Measurements from ENCODE around the gene MPDZ. TPM values are rescaled to one million over a fixed set of nuclear protein-coding genes. Genes with fewer than 3 reads are reported as not detected.
"Not testable (repeated sequence)": the region's sequence is repeated elsewhere in the genome, so short reads cannot be mapped to it uniquely, and the experiment has no call there.

MPDZ gene
- total RNA-seq, 1 donor from 2014 or later, result 31.3 TPM

- Histone ChIP-seq H3K4me1 (no peaks in the 10 kb centered on the region), H3K4me3 (no peak overlapping the region), H3K9me3 (no peaks in the 10 kb centered on the region), H3K27ac (no peak overlapping the region), H3K36me3 (no peaks in the 10 kb centered on the region), H3K27me3 (ENCODE audit: low read depth) (no peaks in the 10 kb centered on the region)
- intact Hi-C loops (cut with DNase I), result no loop called here
- DNase-seq, result no peak
- no peak for ATAC-seq
- TF ChIP-seq, protein P1, sequence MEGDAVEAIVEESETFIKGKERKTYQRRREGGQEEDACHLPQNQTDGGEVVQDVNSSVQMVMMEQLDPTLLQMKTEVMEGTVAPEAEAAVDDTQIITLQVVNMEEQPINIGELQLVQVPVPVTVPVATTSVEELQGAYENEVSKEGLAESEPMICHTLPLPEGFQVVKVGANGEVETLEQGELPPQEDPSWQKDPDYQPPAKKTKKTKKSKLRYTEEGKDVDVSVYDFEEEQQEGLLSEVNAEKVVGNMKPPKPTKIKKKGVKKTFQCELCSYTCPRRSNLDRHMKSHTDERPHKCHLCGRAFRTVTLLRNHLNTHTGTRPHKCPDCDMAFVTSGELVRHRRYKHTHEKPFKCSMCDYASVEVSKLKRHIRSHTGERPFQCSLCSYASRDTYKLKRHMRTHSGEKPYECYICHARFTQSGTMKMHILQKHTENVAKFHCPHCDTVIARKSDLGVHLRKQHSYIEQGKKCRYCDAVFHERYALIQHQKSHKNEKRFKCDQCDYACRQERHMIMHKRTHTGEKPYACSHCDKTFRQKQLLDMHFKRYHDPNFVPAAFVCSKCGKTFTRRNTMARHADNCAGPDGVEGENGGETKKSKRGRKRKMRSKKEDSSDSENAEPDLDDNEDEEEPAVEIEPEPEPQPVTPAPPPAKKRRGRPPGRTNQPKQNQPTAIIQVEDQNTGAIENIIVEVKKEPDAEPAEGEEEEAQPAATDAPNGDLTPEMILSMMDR (IDR thresholded peaks at IDR 0.05), result no peak
Measured at GRCh38 chr9:13234932-13235331, 44.6 kb downstream of the MPDZ start.

GRCh38 chr9:13228431-13228830 lies 51.1 kb downstream of the MPDZ start:
- H3K27me3 ChIP-seq (ENCODE audit: low read depth), result no peaks in the 10 kb centered on the region
- TF ChIP-seq, protein P1 (IDR thresholded peaks at IDR 0.05), result no peak
- DNase-seq, result no peak
- intact Hi-C loops (cut with DNase I), result no loop called here
- no peaks in the 10 kb centered on the region for H3K4me1 ChIP-seq
- H3K9me3 ChIP-seq, result no peaks in the 10 kb centered on the region
- H3K4me3 ChIP-seq, result no peak overlapping the region
- ATAC-seq, result no peak
- no peaks in the 10 kb centered on the region for H3K36me3 ChIP-seq
- no peak overlapping the region for H3K27ac ChIP-seq

DNA sequence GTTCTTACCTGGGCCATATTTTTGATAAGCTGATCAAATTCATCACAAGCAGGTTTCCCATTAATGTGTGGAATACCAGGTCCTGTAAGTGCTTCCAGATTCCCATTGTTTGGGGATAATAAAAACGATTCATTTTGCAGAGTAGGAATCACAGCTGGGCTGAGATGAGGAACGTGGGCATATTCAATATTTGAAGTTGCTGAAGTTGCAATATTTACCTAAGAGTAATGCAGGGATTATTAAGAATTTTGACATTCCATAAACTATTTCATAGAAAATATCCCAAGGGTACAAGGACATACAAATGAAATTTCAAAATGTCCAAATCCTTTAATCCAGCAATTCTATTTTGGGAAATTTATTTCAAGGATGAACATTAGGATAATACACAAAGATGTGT lies 55.1 kb downstream of the MPDZ start:
- Histone ChIP-seq H3K27me3 (ENCODE audit: low read depth) (no peaks in the 10 kb centered on the region), H3K4me1 (no peaks in the 10 kb centered on the region), H3K9me3 (no peaks in the 10 kb centered on the region), H3K36me3 (peaks cover 5% of the 10 kb centered on the region), H3K4me3 (no peak overlapping the region), H3K27ac (no peak overlapping the region)
- TF ChIP-seq, protein P1 (IDR thresholded peaks at IDR 0.05), result no peak
- ATAC-seq, result no peak
- DNase-seq, result no peak
- intact Hi-C loops (cut with DNase I), result no loop called here

DNA sequence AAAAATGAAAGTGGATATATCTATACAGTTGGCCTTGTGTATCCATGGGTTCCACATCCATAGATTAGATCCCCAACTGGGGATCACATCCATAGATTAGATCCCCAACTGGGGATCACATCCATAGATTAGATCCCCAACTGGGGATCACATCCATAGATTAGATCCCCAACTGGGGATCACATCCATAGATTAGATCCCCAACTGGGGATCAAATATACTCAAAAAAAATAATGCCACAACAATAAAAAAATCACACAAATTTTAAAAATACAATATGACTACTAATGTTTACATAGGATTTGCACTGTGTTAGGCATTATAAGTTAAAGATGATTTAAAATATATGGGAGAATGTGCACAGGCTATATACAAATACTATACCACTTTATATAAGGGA lies 56.8 kb downstream of the MPDZ start:
- ATAC-seq; H3K36me3 ChIP-seq; H3K4me1 ChIP-seq; DNase-seq; intact Hi-C loops (cut with DNase I); H3K27ac ChIP-seq; H3K9me3 ChIP-seq; H3K27me3 ChIP-seq (ENCODE audit: low read depth); H3K4me3 ChIP-seq: not testable (repeated sequence)

GRCh38 chr9:13221741-13222140 lies 57.8 kb downstream of the MPDZ start:
- H3K36me3 ChIP-seq, result peaks cover 5% of the 10 kb centered on the region
- no peaks in the 10 kb centered on the region for H3K4me1 ChIP-seq
- no peaks in the 10 kb centered on the region for H3K9me3 ChIP-seq
- ATAC-seq, result no peak
- DNase-seq, result no peak
- H3K27ac ChIP-seq, result no peak overlapping the region
- TF ChIP-seq, protein P1 (IDR thresholded peaks at IDR 0.05), result no peak
- no peak overlapping the region for H3K4me3 ChIP-seq
- intact Hi-C loops (cut with DNase I), result no loop called here
- no peaks in the 10 kb centered on the region for H3K27me3 ChIP-seq (ENCODE audit: low read depth)

GRCh38 chr9:13220837-13221236 lies 58.7 kb downstream of the MPDZ start:
- H3K27me3 ChIP-seq (ENCODE audit: low read depth), result no peaks in the 10 kb centered on the region
- TF ChIP-seq, protein P1 (IDR thresholded peaks at IDR 0.05), result no peak
- intact Hi-C loops (cut with DNase I), result no loop called here
- peaks cover 5% of the 10 kb centered on the region for H3K36me3 ChIP-seq
- H3K27ac ChIP-seq, result no peak overlapping the region
- ATAC-seq (no peak), DNase-seq (no peak)
- no peak overlapping the region for H3K4me3 ChIP-seq
- no peaks in the 10 kb centered on the region for H3K9me3 ChIP-seq
- no peaks in the 10 kb centered on the region for H3K4me1 ChIP-seq
